GM21576 (cell line): ENCODE data around the gene SCART1.
"Not testable (repeated sequence)": the region's sequence is repeated elsewhere in the genome, so short reads cannot be mapped to it uniquely, and the experiment has no call there.

Experiments
- ATAC-seq: cut with Tn5 transposase; IDR thresholded peaks from one replicate; pipeline ENCODE4 v1.9.1; 2021; ENCODE audit warnings: mild to moderate bottlenecking, moderate library complexity; ENCODE audit not compliant: unreplicated experiment

SCART1 gene

GRCh38 chr10:133453516-133454203 lies at the start of gene SCART1:
TSS of gene SCART1 (plus strand) at chr10:133453945. CDS start at chr10:133453998, 53 bp downstream.
- ATAC-seq, result no peak

GRCh38 chr10:133405272-133405671 lies 48.5 kb upstream of the SCART1 start:
- ATAC-seq, result no peak

GRCh38 chr10:133405844-133406527 lies 47.8 kb upstream of the SCART1 start:
- peak; percentile 44 for ATAC-seq

DNA sequence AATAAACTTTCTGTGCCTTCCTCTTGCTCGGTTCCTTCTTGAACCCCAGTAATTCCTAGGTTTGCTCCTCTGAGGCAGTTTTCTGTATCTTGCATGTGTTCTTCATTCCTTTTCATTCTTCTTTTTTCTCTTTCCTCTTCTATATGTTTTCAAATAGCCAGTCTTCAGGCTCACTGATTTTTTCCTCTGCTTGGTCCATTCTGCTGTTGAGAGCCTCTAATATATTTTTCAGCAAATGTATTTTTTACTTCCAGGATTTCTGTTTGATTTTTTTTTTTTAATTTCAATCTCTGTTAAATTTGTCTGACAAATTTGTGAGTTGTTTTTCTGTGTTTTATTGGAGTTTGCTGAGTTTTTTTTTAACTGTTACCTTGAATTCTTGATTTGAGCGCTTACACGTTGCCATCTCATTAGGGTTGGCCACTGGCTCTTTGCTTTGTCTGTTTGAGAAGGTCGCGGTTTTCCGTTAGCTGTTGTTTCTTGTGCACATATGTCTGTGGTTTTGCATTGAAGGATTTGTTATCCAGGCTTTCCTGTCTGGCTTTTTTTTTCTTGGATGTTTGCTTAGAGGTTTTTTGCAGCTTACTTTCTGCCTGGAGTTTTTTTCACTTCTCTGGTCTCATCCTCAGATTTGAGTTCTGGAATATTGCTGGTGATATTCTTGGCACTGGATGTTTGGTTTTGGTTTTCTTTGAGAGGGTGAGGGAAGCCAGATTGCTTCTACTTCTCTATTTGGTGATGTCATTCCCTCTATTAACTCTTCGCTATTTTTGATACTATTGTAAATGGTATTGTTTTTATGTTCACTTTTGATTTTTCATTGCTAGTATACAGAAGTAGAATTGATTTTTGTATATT lies 42.0 kb upstream of the SCART1 start:
- ATAC-seq, result no peak

GRCh38 chr10:133412381-133412711 lies 41.4 kb upstream of the SCART1 start:
- ATAC-seq, result no peak

- not testable (repeated sequence) for ATAC-seq
Measured at GRCh38 chr10:133414401-133414800, 39.3 kb upstream of the SCART1 start.

DNA sequence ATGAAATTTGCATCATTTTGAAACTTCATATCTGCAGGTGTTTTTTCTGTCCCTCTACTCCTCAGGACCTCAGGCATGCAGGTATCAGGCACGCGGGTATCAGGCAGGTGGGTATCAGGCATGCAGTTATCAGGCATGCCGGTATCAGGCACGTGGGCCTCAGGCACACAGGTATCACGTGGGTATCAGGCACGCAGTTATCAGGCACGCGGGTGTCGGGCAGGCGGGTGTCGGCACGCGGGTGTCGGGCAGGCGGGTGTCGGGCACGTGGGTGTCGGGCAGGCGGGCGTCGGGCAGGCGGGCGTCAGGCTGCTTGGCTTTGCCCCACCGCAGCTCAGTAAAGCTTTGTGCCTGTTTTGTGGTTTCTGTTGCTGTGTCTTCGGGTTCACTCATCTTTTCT lies 38.0 kb upstream of the SCART1 start:
- no peak for ATAC-seq

DNA sequence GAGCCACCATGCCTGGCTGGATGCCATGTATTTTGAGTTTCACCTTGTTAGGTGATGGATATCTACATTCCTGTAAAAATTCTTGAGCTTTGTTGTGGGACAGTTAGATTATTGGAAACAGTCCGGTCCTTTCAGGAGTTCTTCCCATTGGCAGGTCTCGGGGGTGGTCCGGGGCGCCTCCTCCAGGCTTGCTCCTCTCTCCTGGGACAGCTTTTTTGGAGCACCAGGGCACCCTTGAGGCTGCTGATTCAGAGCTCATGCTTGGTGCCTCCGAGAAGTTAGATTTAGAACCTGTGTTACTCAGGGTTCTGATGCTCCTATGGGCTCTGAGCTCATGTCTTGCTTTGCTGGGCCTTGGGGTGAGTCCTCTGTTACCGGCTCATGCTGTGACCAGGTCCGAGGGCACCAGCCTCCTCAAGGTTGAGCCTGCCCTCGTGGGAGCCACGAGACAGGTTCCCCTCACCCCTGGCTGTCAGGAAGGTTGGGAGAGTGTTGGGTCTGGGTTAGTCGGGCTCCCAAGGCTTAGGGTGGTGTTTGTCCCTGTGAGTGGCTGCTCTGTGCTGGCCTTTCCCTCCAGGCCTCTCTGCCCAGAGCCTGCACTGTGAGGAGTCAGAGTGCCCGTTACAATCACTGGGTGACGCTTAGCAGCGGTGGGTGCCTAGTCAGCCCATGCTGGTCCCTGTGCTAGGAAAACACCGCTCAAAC lies 35.3 kb upstream of the SCART1 start:
- no peak for ATAC-seq

GRCh38 chr10:133419211-133419950 lies 34.4 kb upstream of the SCART1 start:
- no peak for ATAC-seq

DNA sequence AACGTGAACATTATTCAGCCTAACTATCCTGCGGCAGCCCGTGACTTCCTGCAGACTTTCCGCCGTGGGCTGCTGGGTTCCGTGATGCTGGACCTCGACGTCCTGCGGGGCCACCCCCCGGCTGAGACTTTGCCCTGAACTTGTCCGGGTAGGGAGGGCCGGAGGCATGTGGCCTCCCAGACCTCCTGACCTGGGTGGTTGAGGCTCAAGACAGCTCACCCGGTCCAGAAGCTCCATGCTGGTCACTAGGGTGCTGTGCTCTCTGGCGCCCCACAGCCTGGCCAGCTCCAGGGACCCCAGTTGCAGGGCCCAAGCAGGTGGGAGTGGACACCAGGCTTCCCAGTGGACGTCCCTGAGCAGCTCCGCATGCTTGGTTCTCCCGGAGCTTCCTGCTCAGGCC lies 33.7 kb upstream of the SCART1 start:
- ATAC-seq, result no peak

GRCh38 chr10:133420579-133420978 lies 33.2 kb upstream of the SCART1 start:
- no peak for ATAC-seq

DNA sequence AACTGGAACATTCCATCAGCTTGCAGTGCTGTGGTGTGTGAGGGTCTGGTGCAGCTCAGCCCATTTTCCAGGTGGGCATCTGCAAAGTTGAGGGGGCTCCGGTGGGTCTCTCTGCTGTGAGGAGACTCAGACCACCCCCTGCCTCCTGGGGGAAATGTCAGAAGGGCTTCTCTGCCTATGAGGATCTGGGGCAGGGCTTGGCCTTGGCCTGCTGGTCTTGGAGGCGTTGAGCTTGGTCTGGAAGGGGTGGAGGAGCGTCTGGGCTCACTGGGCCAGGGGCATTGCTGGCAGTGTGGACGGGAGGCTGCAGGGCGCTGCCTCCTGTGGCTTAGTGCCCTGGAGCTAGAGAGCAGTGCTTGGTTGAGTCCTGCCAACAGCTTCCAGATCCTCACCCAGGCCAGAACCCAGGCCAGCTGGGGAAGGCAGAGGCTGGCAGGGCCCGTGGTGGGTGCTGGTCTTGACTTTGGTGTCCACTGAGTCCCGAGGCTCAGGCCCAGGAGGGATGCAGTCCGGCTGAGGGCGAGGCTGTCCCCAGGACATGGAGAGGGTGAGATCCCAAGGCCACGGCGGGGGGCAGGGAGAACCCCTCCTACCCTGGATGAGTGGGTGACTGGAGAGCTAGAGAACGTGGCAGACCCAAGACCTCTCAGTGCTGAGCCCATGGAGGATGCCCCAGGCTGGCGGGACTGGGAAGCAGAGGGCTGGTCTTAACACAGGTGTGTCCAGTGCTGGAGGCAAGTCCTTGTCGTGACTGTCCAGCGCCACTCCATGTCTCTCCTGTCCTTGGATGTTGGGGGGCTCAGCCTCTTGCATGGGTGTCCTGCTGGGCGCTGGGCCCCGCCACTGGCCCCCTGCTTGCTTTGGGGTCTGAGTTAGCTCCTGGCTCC lies 32.2 kb upstream of the SCART1 start:
- no peak for ATAC-seq

DNA sequence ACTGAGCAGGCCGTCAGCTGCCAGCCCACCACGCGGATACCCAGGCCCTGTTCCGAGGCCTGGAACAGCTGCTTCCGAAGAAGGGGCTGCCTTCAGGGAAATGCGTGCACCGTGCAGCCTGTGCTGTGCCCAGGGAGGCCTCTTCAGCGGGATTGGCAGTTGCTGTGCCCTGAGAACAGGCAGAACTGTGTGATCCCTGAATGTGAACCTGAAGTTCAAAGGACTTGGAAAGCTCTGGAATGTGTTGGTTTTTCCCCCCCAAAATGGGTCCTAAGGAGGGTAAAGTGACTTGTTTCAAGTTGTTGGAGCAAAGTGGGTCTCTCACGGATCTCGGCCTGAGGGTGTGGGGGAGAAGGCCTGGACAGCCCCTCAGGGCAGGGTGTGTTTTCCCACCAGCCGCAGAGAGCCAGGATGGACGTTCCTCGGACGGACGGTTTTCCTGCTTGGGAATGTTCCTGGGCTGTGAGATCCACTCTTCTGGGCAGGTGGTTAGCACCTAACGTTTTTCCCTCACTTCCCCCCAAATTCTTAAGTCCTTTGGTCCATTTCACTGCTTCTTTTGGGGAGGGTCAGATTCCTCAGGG lies 31.4 kb upstream of the SCART1 start:
- ATAC-seq, result no peak

GRCh38 chr10:133422807-133423771 lies 30.7 kb upstream of the SCART1 start:
- ATAC-seq, result no peak

DNA sequence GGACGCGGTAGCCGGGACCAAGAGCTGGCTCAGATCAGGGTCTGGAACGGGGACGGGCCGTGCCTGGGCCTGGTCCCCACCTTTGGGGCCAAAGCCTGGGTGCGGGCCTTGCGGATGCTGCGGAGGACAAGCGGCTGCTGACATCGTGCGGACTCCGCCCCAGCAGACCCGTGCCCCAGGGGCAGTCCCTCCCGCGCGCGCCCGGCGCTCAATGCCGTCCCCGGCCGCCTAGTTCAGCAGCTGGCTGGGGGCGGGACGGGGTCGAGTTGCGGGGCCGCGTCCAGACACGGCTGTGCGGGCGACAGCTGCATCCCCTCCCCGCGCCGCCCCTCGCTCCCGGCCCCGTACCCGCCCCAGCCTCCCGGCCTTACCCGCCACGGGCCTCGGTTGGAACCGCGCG lies 29.6 kb upstream of the SCART1 start:
- not testable (repeated sequence) for ATAC-seq

DNA sequence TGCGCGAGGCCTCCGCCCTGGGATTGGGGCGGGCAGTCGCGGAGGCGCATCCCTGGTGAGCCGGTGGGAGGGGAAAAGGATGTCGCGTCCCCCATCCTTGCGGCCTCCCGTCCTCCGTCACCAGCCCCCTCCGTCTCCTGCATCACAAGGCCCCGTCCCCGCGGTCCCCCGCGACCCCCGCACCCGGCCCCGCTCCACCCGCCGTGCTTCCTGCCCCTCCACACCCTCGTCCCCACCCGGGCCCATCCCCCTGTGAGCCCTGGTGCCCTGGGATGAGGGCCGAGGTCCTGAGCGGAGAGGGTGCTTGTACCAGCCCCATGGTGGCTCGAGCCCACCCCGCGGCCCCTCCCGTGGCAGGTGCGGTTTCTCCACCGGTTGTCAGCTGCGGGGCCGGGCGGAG lies 29.1 kb upstream of the SCART1 start, which contains the start of gene SPRN:
Gene SPRN, minus strand, starts transcription at position 25 of the 400 bp plus-strand sequence. CDS start 944 bp downstream, outside the sequence.
- ATAC-seq, result not testable (repeated sequence)

- not testable (repeated sequence) for ATAC-seq
Measured at GRCh38 chr10:133429571-133429970, 24.2 kb upstream of the SCART1 start.
